Astrocyte of the spinal cord (primary cell): ENCODE data around the gene RDH11.

Source experiments
- DNase-seq: peaks from one replicate; pipeline ENCODE4 v3.0.0; 2011; ENCODE audit warnings: low read depth, low spot score
- H3K4me3 ChIP-seq: 2 replicates; pipeline ENCODE4 v1.5.1; 2011; ENCODE audit warnings: low read depth, mild to moderate bottlenecking, low read length, moderate library complexity
- CTCF ChIP-seq: IDR thresholded peaks from 2 replicates; pipeline ENCODE4 v1.5.1; 2012; ENCODE audit warnings: low read depth, mild to moderate bottlenecking, low read length, inconsistent platforms
- in situ Hi-C: cut with HindIII; loops from 2 replicates; pipeline ENCODE4 v1.10.0; 2017; ENCODE audit warnings: low sequenced_read_pairs

Gene RDH11, protein sequence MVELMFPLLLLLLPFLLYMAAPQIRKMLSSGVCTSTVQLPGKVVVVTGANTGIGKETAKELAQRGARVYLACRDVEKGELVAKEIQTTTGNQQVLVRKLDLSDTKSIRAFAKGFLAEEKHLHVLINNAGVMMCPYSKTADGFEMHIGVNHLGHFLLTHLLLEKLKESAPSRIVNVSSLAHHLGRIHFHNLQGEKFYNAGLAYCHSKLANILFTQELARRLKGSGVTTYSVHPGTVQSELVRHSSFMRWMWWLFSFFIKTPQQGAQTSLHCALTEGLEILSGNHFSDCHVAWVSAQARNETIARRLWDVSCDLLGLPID

DNA sequence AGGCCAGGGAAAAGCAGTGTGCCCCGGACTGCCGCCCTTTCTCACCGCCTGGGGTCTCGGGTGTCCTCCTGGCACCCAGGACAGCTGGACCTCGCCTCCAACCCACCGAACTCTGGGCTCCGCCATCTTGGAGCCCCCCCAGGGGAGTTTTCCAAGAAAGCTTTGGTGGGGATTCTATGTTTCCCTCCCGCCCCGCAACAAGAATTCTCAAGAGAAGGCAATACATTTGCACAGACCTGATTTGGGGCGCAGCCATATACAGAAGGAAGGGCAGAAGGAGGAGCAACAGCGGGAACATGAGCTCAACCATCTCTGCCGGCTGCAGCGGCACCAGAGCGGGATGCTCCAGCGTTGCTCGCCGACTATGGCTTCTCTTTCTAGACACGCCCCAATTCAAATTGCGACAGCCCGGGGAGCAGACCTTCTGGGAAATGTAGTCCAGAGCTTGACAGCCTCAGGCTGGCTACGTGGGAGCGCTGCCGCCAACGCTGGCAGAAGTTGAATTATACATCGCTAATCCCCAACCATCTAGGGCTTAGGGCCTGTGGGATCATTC lies at the start of gene RDH11:
TSS of gene RDH11 (minus strand) at position 371 of the 556 bp plus-strand sequence. CDS start at position 310, 61 bp downstream.
- H3K4me3 ChIP-seq, result peak within 1 kb of the TSS; percentile 100
- in situ Hi-C loops, result no loop called here
- DNase-seq, result peak; percentile 91
- TF ChIP-seq CTCF, result no peak

DNA sequence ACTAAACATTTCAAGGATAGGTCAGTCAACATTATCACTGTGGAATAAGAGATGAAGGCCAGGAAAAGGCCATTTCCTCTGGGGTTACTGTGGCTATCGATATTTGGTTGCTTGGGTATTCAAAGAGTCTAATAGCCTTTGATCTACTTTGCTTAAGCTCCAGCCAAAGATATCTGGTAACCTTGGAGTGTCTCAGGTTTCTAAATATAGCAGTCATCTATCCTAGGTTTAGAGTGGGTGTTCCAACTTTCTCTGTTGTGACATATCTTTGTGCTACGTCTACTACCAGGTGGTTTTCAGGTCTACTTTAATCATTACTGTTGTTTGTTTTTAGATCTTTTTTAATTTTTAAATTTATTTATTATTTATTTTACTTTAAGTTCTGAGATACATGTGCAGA lies 48.5 kb upstream of the RDH11 start:
- H3K4me3 ChIP-seq, result no peak overlapping the region
- DNase-seq, result no peak
- in situ Hi-C loops, result no loop called here
- no peak for TF ChIP-seq CTCF

- no peak for TF ChIP-seq CTCF
- peak; percentile 84 for DNase-seq
- no peak overlapping the region for H3K4me3 ChIP-seq
- in situ Hi-C loops, result no loop called here
Observed at GRCh38 chr14:67738740-67739504, 43.4 kb upstream of the RDH11 start.

DNA sequence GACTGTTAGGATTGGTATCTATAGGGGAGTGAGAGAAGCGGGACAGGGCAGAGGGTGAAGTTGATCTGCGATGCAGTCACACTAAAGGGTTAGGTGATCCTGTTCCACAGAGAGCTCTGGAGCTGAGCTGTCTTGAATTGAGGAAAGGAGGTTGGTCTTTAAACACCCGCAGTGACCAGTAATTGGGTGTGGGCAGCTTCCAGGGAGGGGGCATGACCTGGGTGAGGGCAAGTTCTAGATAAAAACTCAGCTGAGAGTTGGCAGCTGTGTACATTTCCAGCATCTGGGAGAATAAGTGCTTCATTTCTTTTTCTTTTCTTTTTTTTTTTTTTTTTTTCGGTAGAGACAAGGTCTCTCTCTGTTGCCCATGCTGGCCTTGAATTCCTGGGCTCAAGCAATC lies 41.2 kb upstream of the RDH11 start:
- H3K4me3 ChIP-seq, result no peak overlapping the region
- in situ Hi-C loops, result no loop called here
- TF ChIP-seq CTCF, result no peak
- no peak for DNase-seq

DNA sequence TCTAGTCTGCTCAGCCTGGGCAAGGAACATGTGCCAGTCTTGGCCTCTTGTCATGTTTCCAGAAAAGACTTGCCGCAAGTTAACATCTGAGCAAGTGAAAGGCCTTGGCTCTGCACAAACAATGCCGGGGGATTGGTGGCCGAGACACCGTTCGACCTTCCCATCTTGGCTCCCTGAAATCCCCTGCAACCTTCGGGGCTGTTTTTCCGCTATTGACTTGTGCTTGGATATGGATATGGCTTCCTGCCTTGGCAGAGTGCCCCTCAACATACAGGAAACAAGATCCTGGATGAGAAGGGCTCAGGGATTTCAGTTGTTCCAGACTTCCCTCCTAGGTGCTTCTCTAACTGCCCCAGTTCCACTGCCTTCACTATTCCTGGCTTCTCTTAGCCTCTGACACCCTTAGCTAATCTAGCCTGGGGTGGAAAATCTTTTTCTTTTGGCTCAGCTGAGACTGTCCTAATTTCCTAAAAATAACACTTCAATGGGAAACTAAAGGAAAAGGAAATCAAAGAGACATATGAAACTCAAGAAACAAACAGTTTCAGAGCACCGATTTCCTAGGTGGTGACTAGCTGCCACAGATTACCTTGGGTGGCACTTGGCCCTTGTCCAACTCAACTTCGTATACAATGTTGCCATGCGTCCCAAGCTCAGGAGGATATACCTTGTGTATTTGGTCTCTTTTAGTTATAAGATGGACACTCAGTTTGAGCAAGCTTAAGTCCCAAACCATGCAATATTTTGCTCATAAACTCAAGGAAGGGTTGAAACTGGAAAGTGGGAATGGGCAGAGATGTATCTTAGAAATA lies 40.0 kb upstream of the RDH11 start:
- TF ChIP-seq CTCF, result no peak
- no peak for DNase-seq
- H3K4me3 ChIP-seq, result no peak overlapping the region
- in situ Hi-C loops, result no loop called here

DNA sequence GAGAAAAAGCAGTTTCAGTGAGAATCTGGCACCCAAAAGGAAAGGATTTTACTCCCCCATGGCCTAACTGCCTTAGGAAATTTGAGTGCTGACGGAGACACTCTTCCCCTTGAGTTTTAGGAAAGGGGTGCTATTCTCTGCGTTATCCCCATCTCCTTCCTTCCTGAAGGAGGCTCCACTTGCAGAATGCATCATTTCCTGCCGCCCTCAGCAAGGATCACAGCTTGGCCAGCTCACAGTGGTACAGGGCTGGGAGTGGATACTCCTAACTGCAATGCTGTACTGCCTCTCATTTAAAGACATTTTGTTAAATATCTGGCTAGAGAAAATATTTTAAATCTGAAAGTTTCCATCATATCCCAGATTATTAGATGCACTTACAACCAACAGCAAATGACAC lies 39.1 kb upstream of the RDH11 start:
- peak; percentile 19 for TF ChIP-seq CTCF
- DNase-seq, result no peak
- in situ Hi-C loops, result no loop called here

More for the DNA sequence above, 39.1 kb upstream of the RDH11 start:
- no peak overlapping the region for H3K4me3 ChIP-seq
